GM12878 (cell line): Measurements from ENCODE around the gene DAAM2. TPM values are rescaled to one million over a fixed set of nuclear protein-coding genes. Genes with fewer than 3 reads are reported as not detected.

Source experiments
- ATAC-seq: fragments of 200-7000 bp; cut with Tn5 transposase; 3 replicates; pipeline ENCODE4 v1.9.1; 2020; ENCODE audit warnings: mild to moderate bottlenecking, moderate library complexity
- BruUV-seq: library from RNA; stranded (reverse); fragments of 400-500 nt; replicated peaks from 2 replicates; lab custom pipeline; 2021; lab: Mats Ljungman, UMichigan
- CTCF ChIA-PET: fragments of 300-600 bp; sonication (Branson Sonifier 250); formaldehyde crosslinking; extraction: SDS; loops from one replicate; lab custom pipeline; 2021; ENCODE audit warnings: inconsistent platforms; lab: Yijun Ruan, JAX
- POLR2A ChIA-PET: fragments of 350-600 bp; formaldehyde crosslinking; extraction: SDS; loops from one replicate; lab custom pipeline; 2021; ENCODE audit warnings: inconsistent platforms; lab: Charles Lee
- RAD21 ChIA-PET: fragments of 300-600 bp; sonication (Branson Sonifier 250); formaldehyde crosslinking; loops from one replicate; lab custom pipeline; 2023; ENCODE audit warnings: antibody characterized with exemption; ENCODE audit not compliant: unreplicated experiment; lab: Charles Lee
- SMC1A ChIA-PET: fragments of 300-600 bp; sonication (Branson Sonifier 250); formaldehyde crosslinking; loops from one replicate; lab custom pipeline; 2023; ENCODE audit not compliant: unreplicated experiment, uncharacterized antibody; lab: Charles Lee
- DNase-seq: peaks from one replicate; pipeline ENCODE4 v3.0.0-alpha.2; 2011; ENCODE audit warnings: low read depth, low spot score
- FAIRE-seq: peaks from 3 replicates; lab custom pipeline; 2011; peaks lifted over from hg19 to GRCh38; lab: Jason Lieb, UNC
- H2AFZ ChIP-seq: 2 replicates; pipeline ENCODE4 v1.6.0; 2011; ENCODE audit warnings: low read depth, low read length, control low read depth; ENCODE audit not compliant: control insufficient read depth
- H3K27ac ChIP-seq: 2 replicates; pipeline ENCODE4 v1.5.1; 2011; ENCODE audit warnings: control low read depth; ENCODE audit not compliant: control insufficient read depth, insufficient read depth
- H3K27me3 ChIP-seq, 2 experiments: replicated peaks in 1 of 2; 2 replicates each; pipeline versions ENCODE4 v1.6.0 to v1.6.1; 2011; ENCODE audit warnings: low read length in 1 of 2; ENCODE audit not compliant: control insufficient read depth in 2 of 2, insufficient read depth in 2 of 2
- H3K36me3 ChIP-seq, 2 experiments: 2 replicates each; pipeline ENCODE4 v1.5.1; 2011; ENCODE audit warnings: low read length in 1 of 2; ENCODE audit not compliant: control insufficient read depth in 2 of 2, insufficient read depth in 2 of 2
- H3K4me1 ChIP-seq: 2 replicates; pipeline ENCODE4 v1.6.1; 2011; ENCODE audit warnings: mild to moderate bottlenecking, low read length, moderate library complexity, mixed read lengths; ENCODE audit not compliant: control insufficient read depth, insufficient read depth
- H3K4me2 ChIP-seq: 2 replicates; pipeline ENCODE4 v1.6.0; 2011; ENCODE audit warnings: control low read depth; ENCODE audit not compliant: control insufficient read depth, insufficient read depth
- H3K4me3 ChIP-seq: fragments of 200-600 bp; sonication (generic); 2 replicates; pipeline ENCODE4 v1.5.1; 2016
- H3K79me2 ChIP-seq: 2 replicates; pipeline ENCODE4 v1.6.0; 2011; ENCODE audit warnings: low read length; ENCODE audit not compliant: control insufficient read depth, insufficient read depth
- H3K9ac ChIP-seq: 2 replicates; pipeline ENCODE4 v1.8.0; 2011; ENCODE audit warnings: low read length, control low read depth, mixed read lengths; ENCODE audit not compliant: control insufficient read depth, insufficient read depth
- H3K9me3 ChIP-seq: replicated peaks from 3 replicates; pipeline ENCODE4 v1.5.1; 2011; ENCODE audit warnings: mild to moderate bottlenecking, low read length; ENCODE audit not compliant: control insufficient read depth, insufficient read depth
- H4K20me1 ChIP-seq: 2 replicates; pipeline ENCODE4 v1.6.0; 2011; ENCODE audit not compliant: control insufficient read depth, insufficient read depth
- BACH1 ChIP-seq: fragments of 450-650 bp; IDR thresholded peaks from 2 replicates; pipeline ENCODE4 v1.6.1; 2017; ENCODE audit warnings: mild to moderate bottlenecking, borderline replicate concordance
- BCL11A ChIP-seq: IDR thresholded peaks from 2 replicates; pipeline ENCODE4 v1.6.1; 2011; ENCODE audit warnings: low read depth, low read length
- BHLHE40 ChIP-seq, 2 experiments: fragments of 450-650 bp in 1 of 2; IDR thresholded peaks; 2 replicates each; pipeline ENCODE4 v1.6.1; 2011 to 2017; ENCODE audit warnings: low read depth in 2 of 2, borderline replicate concordance in 1 of 2, improper control_type of control experiment in 1 of 2, low read length in 1 of 2, mild to moderate bottlenecking in 1 of 2
- CHD2 ChIP-seq: IDR thresholded peaks from 2 replicates; pipeline ENCODE4 v1.6.1; 2011; ENCODE audit warnings: low read depth, low read length, improper control_type of control experiment, borderline replicate concordance
- CREB1 ChIP-seq: IDR thresholded peaks from 2 replicates; pipeline ENCODE4 v1.6.1; 2012; ENCODE audit warnings: low read depth, mild to moderate bottlenecking, inconsistent platforms
- FOXM1 ChIP-seq: IDR thresholded peaks from 2 replicates; pipeline ENCODE4 v1.6.1; 2012; ENCODE audit warnings: low read depth, mild to moderate bottlenecking, inconsistent platforms, low read length, moderate library complexity
- IRF4 ChIP-seq: IDR thresholded peaks from 2 replicates; pipeline ENCODE4 v1.6.1; 2011; ENCODE audit warnings: low read depth, low read length
- RAD51 ChIP-seq: fragments of 450-650 bp; IDR thresholded peaks from 2 replicates; pipeline ENCODE4 v1.6.1; 2016; ENCODE audit warnings: moderate library complexity, mild to moderate bottlenecking, inconsistent platforms
- SREBF1 ChIP-seq: IDR thresholded peaks from 2 replicates; pipeline ENCODE4 v1.6.1; 2012; ENCODE audit warnings: mild to moderate bottlenecking, low read length
- SREBF2 ChIP-seq: IDR thresholded peaks from 2 replicates; pipeline ENCODE4 v1.6.1; 2012; ENCODE audit warnings: mild to moderate bottlenecking, low read length
- TCF7 ChIP-seq: IDR thresholded peaks from 2 replicates; pipeline ENCODE4 v1.6.1; 2014; ENCODE audit warnings: antibody characterized with exemption, borderline replicate concordance
- ZNF274 ChIP-seq: IDR thresholded peaks from one replicate; pipeline ENCODE4 v1.8.0; 2011; ENCODE audit not compliant: insufficient read length, insufficient read depth
- WGBS: methylation state at CpG from one replicate; pipeline ENCODE4 v1.1.6; 2016; ENCODE audit warnings: low lambda C conversion rate; ENCODE audit not compliant: insufficient replicate concordance, insufficient coverage; ENCODE audit errors: missing lambda C conversion rate; 5-methylcytosine and 5-hydroxymethylcytosine counted together
- in situ Hi-C: fragments of 300-500 bp; cut with MboI; formaldehyde crosslinking; loops from 9 replicates; pipeline ENCODE4 v1.14.3; 2018; ENCODE audit warnings: mixed read lengths
- intact Hi-C: fragments of 100-400 bp; cut with micrococcal nuclease; formaldehyde crosslinking; loops from one replicate; pipeline ENCODE4 v1.14.2; 2022; ENCODE audit not compliant: unreplicated experiment
- polyA plus RNA-seq, 11 experiments: library from polyadenylated mRNA; depleted of rRNA in 4 of 11; unstranded in 6 of 11; stranded (reverse) in 5 of 11; fragments of >200 nt; fragmentation: Nextera tagmentation in 4 of 11; fragmentation: Illumina TruSeq in 1 of 11; extraction: Ambion mirVana in 4 of 11; extraction: Trizol in 1 of 11; gene quantifications; 1 replicate in 1 of 11; 2 replicates in 10 of 11; pipeline versions ENCODE4 v1.2.1 to v1.2.3, GENCODE V29; 2011 to 2016; ENCODE audit warnings: inconsistent platforms in 2 of 11, missing spikeins in 2 of 11, low read depth in 1 of 11
- total RNA-seq, 4 experiments: library from RNA; depleted of rRNA in 3 of 4; stranded (reverse); fragments of >200 nt in 3 of 4; fragmentation: Illumina TruSeq in 1 of 4; extraction: Trizol in 1 of 4; gene quantifications; 2 replicates each; pipeline versions ENCODE4 v1.2.1 to v1.2.3, GENCODE V29; 2013 to 2021
- TF ChIP-seq, protein P1 (sequence below): fragments of 450-650 bp; IDR thresholded peaks from 2 replicates; pipeline ENCODE4 v1.6.1; 2014; ENCODE audit warnings: mild to moderate bottlenecking
- TF ChIP-seq, protein P2 (sequence below): fragments of 450-650 bp; IDR thresholded peaks from 2 replicates; pipeline ENCODE4 v1.6.1; 2017; ENCODE audit warnings: mild to moderate bottlenecking, low read depth, inconsistent platforms; ENCODE audit not compliant: poor library complexity, severe bottlenecking

Gene DAAM2
- total and polyA plus RNA-seq, 10 of the 15 experiments (the other 5 are each of a cell fraction or from before 2014, with no cell fraction given), result 0.05 to 0.22 TPM; not detected in 8

DNA sequence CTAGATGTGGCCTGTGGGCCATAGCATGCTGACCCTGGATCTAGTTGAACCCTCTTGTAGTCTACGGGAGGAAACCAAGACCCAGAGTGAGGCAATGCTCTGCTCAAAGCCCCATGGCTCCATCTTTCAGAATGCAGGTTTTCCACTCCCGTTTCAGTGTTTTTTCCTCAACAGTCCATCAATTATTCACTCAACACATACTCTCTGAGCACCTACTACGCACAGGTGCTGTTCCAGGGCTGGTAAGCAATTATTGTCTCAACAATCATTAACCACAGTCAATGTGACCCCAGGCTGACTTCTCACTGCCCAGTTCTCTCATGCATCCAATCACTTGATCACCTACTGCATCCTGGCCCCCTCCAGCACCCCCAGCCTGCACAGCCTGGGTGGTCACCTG lies 122.1 kb downstream of the DAAM2 start:
- Histone ChIP-seq H3K27ac (no peak overlapping the region), H3K79me2 (no peaks in the 10 kb centered on the region), H2AFZ (no peak overlapping the region), H3K36me3 (no peaks in the 10 kb centered on the region), H3K4me3 (no peak overlapping the region), H3K4me2 (no peak overlapping the region), H3K4me1 (no peaks in the 10 kb centered on the region), H3K9ac (no peak overlapping the region), H3K9me3 (no peaks in the 10 kb centered on the region), H3K27me3 (no peaks in the 10 kb centered on the region), H4K20me1 (no peaks in the 10 kb centered on the region)
- intact Hi-C loops (no loop called here), in situ Hi-C loops (no loop called here)
- ChIA-PET RAD21 (no interaction called here), CTCF (no interaction called here), POLR2A (no interaction called here), SMC1A (no interaction called here)
- TF ChIP-seq SREBF2, result no peak
- TF ChIP-seq RAD51, result no peak
- TF ChIP-seq BCL11A, result no peak
- TF ChIP-seq, protein P1, sequence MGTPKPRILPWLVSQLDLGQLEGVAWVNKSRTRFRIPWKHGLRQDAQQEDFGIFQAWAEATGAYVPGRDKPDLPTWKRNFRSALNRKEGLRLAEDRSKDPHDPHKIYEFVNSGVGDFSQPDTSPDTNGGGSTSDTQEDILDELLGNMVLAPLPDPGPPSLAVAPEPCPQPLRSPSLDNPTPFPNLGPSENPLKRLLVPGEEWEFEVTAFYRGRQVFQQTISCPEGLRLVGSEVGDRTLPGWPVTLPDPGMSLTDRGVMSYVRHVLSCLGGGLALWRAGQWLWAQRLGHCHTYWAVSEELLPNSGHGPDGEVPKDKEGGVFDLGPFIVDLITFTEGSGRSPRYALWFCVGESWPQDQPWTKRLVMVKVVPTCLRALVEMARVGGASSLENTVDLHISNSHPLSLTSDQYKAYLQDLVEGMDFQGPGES, result no peak
- TF ChIP-seq, protein P2, sequence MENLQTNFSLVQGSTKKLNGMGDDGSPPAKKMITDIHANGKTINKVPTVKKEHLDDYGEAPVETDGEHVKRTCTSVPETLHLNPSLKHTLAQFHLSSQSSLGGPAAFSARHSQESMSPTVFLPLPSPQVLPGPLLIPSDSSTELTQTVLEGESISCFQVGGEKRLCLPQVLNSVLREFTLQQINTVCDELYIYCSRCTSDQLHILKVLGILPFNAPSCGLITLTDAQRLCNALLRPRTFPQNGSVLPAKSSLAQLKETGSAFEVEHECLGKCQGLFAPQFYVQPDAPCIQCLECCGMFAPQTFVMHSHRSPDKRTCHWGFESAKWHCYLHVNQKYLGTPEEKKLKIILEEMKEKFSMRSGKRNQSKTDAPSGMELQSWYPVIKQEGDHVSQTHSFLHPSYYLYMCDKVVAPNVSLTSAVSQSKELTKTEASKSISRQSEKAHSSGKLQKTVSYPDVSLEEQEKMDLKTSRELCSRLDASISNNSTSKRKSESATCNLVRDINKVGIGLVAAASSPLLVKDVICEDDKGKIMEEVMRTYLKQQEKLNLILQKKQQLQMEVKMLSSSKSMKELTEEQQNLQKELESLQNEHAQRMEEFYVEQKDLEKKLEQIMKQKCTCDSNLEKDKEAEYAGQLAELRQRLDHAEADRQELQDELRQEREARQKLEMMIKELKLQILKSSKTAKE, result no peak
- no peak for TF ChIP-seq IRF4
- TF ChIP-seq CREB1, result no peak
- TF ChIP-seq SREBF1, result no peak
- no peak for TF ChIP-seq ZNF274
- no peak for TF ChIP-seq CHD2
- TF ChIP-seq BACH1, result no peak
- TF ChIP-seq BHLHE40 (IDR thresholded peaks at IDR 0.05; ENCODE audit: borderline replicate concordance in 1 of 2, low read depth in 2 of 2, low read length in 1 of 2), result no peak
- no peak for TF ChIP-seq FOXM1
- TF ChIP-seq TCF7, result no peak
- no peak for DNase-seq
- no TSS peak for BruUV-seq
- ATAC-seq, result no peak
- FAIRE-seq, result no peak
- whole genome bisulfite sequencing, result 2% methylated on average over 3 of the region's 3 CpGs
